B cell (primary cell): ENCODE measurements around the gene ELP1. TPM values are rescaled to one million over a fixed set of nuclear protein-coding genes. Genes with fewer than 3 reads are reported as not detected.

Experiments
- ATAC-seq: fragments of 200-7000 bp; cut with Tn5 transposase; one replicate; pipeline ENCODE4 v1.10.0; 2021; ENCODE audit warnings: low read depth, mild to moderate bottlenecking, moderate number of reproducible peaks, moderate library complexity
- CTCF ChIA-PET: fragments of 350-600 bp; sonication (Branson Sonifier 250); formaldehyde crosslinking; loops from one replicate; lab custom pipeline; 2021; ENCODE audit warnings: antibody characterized with exemption, inconsistent platforms; lab: Charles Lee
- POLR2A ChIA-PET: fragments of 350-600 bp; sonication (Branson Sonifier 250); formaldehyde crosslinking; loops from one replicate; lab custom pipeline; 2021; ENCODE audit warnings: antibody characterized with exemption; lab: Charles Lee
- DNase-seq: peaks from one replicate; pipeline ENCODE4 v3.0.0; 2013
- H2AFZ ChIP-seq: 2 replicates; pipeline ENCODE4 v1.6.1; 2012; ENCODE audit warnings: mild to moderate bottlenecking, low read depth, low read length; ENCODE audit not compliant: insufficient read depth, poor library complexity, severe bottlenecking
- H3K27ac ChIP-seq, 2 donors: 1 replicate in 1 of 2; 2 replicates in 1 of 2; pipeline ENCODE4 v1.5.1; 2012 to 2013; ENCODE audit warnings: low read length in 2 of 2, mild to moderate bottlenecking in 2 of 2, moderate library complexity in 1 of 2
- H3K27me3 ChIP-seq, 4 experiments: fragments of 200-600 bp in 1 of 4; sonication (generic) in 1 of 4; replicated peaks in 1 of 4; 1 replicate in 2 of 4; 2 replicates in 2 of 4; pipeline versions ENCODE4 v1.6.1 to v1.7.0; 2013 to 2016; ENCODE audit warnings: low read length in 3 of 4, mild to moderate bottlenecking in 2 of 4, mixed read lengths in 1 of 4, moderate library complexity in 1 of 4; ENCODE audit not compliant: insufficient read depth in 4 of 4, control insufficient read depth in 3 of 4; ENCODE audit errors: control extremely low read depth in 1 of 4
- H3K36me3 ChIP-seq, 2 experiments: replicated peaks in 1 of 2; 1 replicate in 1 of 2; 2 replicates in 1 of 2; pipeline versions ENCODE4 v1.6.1 to v1.7.1; 2013; ENCODE audit warnings: low read length in 1 of 2; ENCODE audit not compliant: insufficient read depth in 2 of 2, control insufficient read depth in 1 of 2; ENCODE audit errors: control extremely low read depth in 1 of 2, extremely low read depth in 1 of 2
- H3K4me1 ChIP-seq, 2 donors: fragments of 200-600 bp in 1 of 2; sonication (generic) in 1 of 2; 1 replicate in 1 of 2; 2 replicates in 1 of 2; pipeline versions ENCODE4 v1.5.1 to v1.6.1; 2013 to 2017; ENCODE audit warnings: low read length in 2 of 2; ENCODE audit not compliant: control insufficient read depth in 2 of 2, insufficient read depth in 2 of 2
- H3K4me2 ChIP-seq: replicated peaks from 2 replicates; pipeline ENCODE3; 2012; ENCODE audit warnings: mild to moderate bottlenecking, low read depth, low read length; ENCODE audit not compliant: poor library complexity, severe bottlenecking
- H3K4me3 ChIP-seq, 5 experiments: fragments of 200-600 bp in 1 of 5; sonication (generic) in 1 of 5; 1 replicate in 3 of 5; 2 replicates in 2 of 5; pipeline versions ENCODE4 v1.5.1 to v1.7.0; 2011 to 2016; ENCODE audit warnings: low read length in 4 of 5, mild to moderate bottlenecking in 4 of 5, low read depth in 2 of 5, control low read depth in 1 of 5, moderate library complexity in 1 of 5; ENCODE audit not compliant: insufficient read depth in 1 of 5; ENCODE audit errors: control extremely low read depth in 1 of 5, extremely low read depth in 1 of 5
- H3K79me2 ChIP-seq: fragments of 200-600 bp; sonication (generic); one replicate; pipeline ENCODE4 v1.6.0; 2016; ENCODE audit warnings: low read length; ENCODE audit not compliant: control insufficient read depth, insufficient read depth
- H3K9ac ChIP-seq: fragments of 200-600 bp; sonication (generic); 2 replicates; pipeline ENCODE4 v1.6.1; 2017; ENCODE audit warnings: mild to moderate bottlenecking, low read length, moderate library complexity
- H3K9me3 ChIP-seq, 3 donors: one replicate each; pipeline versions ENCODE4 v1.6.1 to v1.7.1; 2013; ENCODE audit warnings: low read length in 2 of 3; ENCODE audit not compliant: control insufficient read depth in 2 of 3, insufficient read depth in 1 of 3; ENCODE audit errors: control extremely low read depth in 1 of 3
- H4K20me1 ChIP-seq: 2 replicates; pipeline ENCODE4 v1.6.0; 2012; ENCODE audit warnings: mild to moderate bottlenecking, low read length; ENCODE audit not compliant: insufficient read depth, control insufficient read depth, poor library complexity, severe bottlenecking
- H3K27ac Mint-ChIP-seq: one replicate; pipeline ENCODE4 v1.8.0; 2021; ENCODE audit warnings: mixed read lengths
- H3K27me3 Mint-ChIP-seq: one replicate; pipeline ENCODE4 v1.8.0; 2021; ENCODE audit warnings: mixed read lengths
- H3K4me1 Mint-ChIP-seq: one replicate; pipeline ENCODE4 v1.8.0; 2021; ENCODE audit warnings: mixed read lengths
- H3K4me3 Mint-ChIP-seq: one replicate; pipeline ENCODE4 v1.8.0; 2021; ENCODE audit warnings: mixed read lengths
- H3K9me3 Mint-ChIP-seq: one replicate; pipeline ENCODE4 v1.8.0; 2022; ENCODE audit warnings: mixed read lengths; ENCODE audit not compliant: insufficient read depth
- CTCF ChIP-seq: fragments of 200-600 bp; IDR thresholded peaks from one replicate; pipeline ENCODE4 v1.8.0; 2022; ENCODE audit warnings: antibody characterized with exemption, mild to moderate bottlenecking
- EZH2 ChIP-seq: IDR thresholded peaks from 2 replicates; pipeline ENCODE4 v1.6.1; 2012; ENCODE audit warnings: borderline replicate concordance, low read depth, mild to moderate bottlenecking, moderate library complexity, low read length; ENCODE audit not compliant: insufficient read depth, poor library complexity, severe bottlenecking
- WGBS: methylation state at CpG from one replicate; pipeline ENCODE4 v1.1.5; 2013; ENCODE audit warnings: missing lambda C conversion rate; ENCODE audit not compliant: insufficient coverage; 5-methylcytosine and 5-hydroxymethylcytosine counted together
- intact Hi-C: fragments of 100-400 bp; cut with micrococcal nuclease; formaldehyde crosslinking; loops from one replicate; pipeline ENCODE4 v1.10.0; 2022
- polyA minus RNA-seq: library from RNA; depleted of rRNA, polyadenylated mRNA; stranded (reverse); fragments of >200 nt; gene quantifications from 2 replicates; pipeline ENCODE4 v1.2.3, GENCODE V29; 2012
- polyA plus RNA-seq: library from polyadenylated mRNA; depleted of rRNA; stranded (reverse); fragments of >200 nt; gene quantifications from 2 replicates; pipeline ENCODE4 v1.2.3, GENCODE V29; 2012
- total RNA-seq, 2 donors: library from RNA; stranded (reverse); fragments of 120-200 nt in 1 of 2; gene quantifications; 1 replicate in 1 of 2; 2 replicates in 1 of 2; pipeline versions ENCODE4 v1.2.3 to v1.2.4, GENCODE V29; 2013 to 2022

The ELP1 gene
- total RNA-seq (25.8 and 29.4 TPM in 2 replicates), polyA plus RNA-seq (20.8 and 28.4 TPM in 2 replicates), polyA minus RNA-seq (15.5 and 16.3 TPM in 2 replicates)
- total RNA-seq (2013): 28.6 TPM

- peak; percentile 94 for DNase-seq
- Histone ChIP-seq H3K9me3 (peaks cover 0 to 3% (median 0%) of the 10 kb centered on the region in 3 donors), H3K27me3 (no peaks in the 10 kb centered on the region), H2AFZ (peak within 1 kb of the TSS; percentile 98), H3K36me3 (peaks cover 0 to 5% of the 10 kb centered on the region in 2 experiments), H3K4me2 (peak within 1 kb of the TSS; percentile 90), H4K20me1 (no peaks in the 10 kb centered on the region), H3K27ac (peak within 1 kb of the TSS; percentile 74 to 81), H3K4me3 (peak within 1 kb of the TSS; percentile 83 to 97 (median 95)), H3K9ac (peak within 1 kb of the TSS; percentile 90), H3K4me1 (peaks cover 16 to 18% of the 10 kb centered on the region in 2 donors), H3K79me2 (peaks cover 14% of the 10 kb centered on the region)
- POLR2A ChIA-PET: no interaction called here
- intact Hi-C loops: loop anchor here (1.0 to 5.0 kb wide), 5 partner anchors 79 to 1652 kb away; partner anchors contain the start of genes CTNNAL1, KLF4 and RAD23B
- Mint-ChIP-seq H3K27me3 (no peaks in the 10 kb centered on the region), H3K27ac (peak within 1 kb of the TSS; percentile 95), H3K4me3 (peak within 1 kb of the TSS; percentile 97), H3K9me3 (no peaks in the 10 kb centered on the region), H3K4me1 (peaks cover 17% of the 10 kb centered on the region)
- ATAC-seq: peak; percentile 81
- under 1% methylated on average over 45 of the region's 48 CpGs for WGBS
- TF ChIP-seq EZH2 (no peak), CTCF (peak; percentile 26)
- CTCF ChIA-PET: interaction anchor here (1.2 kb wide), 1 partner anchor 20 kb away, joined by 4 read pairs; no protein-coding TSS in a partner anchor
These were observed at the start of gene ELP1 for GRCh38 chr9:108933718-108934322. Gene ELP1, minus strand, starts transcription at chr9:108934124. Its CDS starts 2,978 bp downstream, at chr9:108931146.

GRCh38 chr9:108980893-108981292, 47.0 kb upstream of the ELP1 start:
- no peak overlapping the region for H3K27ac Mint-ChIP-seq
- CTCF ChIA-PET: interaction anchor here (1.1 kb wide), 1 partner anchor 27 kb away, joined by 3 read pairs; no protein-coding TSS in a partner anchor
- Histone ChIP-seq H3K36me3 (no peaks in the 10 kb centered on the region), H2AFZ (no peak overlapping the region), H3K4me1 (no peaks in the 10 kb centered on the region), H3K9ac (no peak overlapping the region), H3K27ac (no peak overlapping the region), H3K4me2 (no peak overlapping the region), H3K4me3 (no peak overlapping the region), H3K9me3 (no peaks in the 10 kb centered on the region), H3K27me3 (no peaks in the 10 kb centered on the region), H4K20me1 (no peaks in the 10 kb centered on the region), H3K79me2 (no peaks in the 10 kb centered on the region)
- TF ChIP-seq CTCF (no peak), EZH2 (no peak)
- POLR2A ChIA-PET: no interaction called here
- WGBS: 93% methylated on average over 2 of the region's 2 CpGs
- intact Hi-C loops: no loop called here
- DNase-seq (no peak), ATAC-seq (no peak)
- H3K9me3 Mint-ChIP-seq: no peaks in the 10 kb centered on the region
- H3K27me3 Mint-ChIP-seq: no peaks in the 10 kb centered on the region
- no peak overlapping the region for H3K4me3 Mint-ChIP-seq
- no peaks in the 10 kb centered on the region for H3K4me1 Mint-ChIP-seq
